NCI-H1417 treated with DMSO at 0.1 percent for 48 hours (cell line): ENCODE data around the gene DCLRE1A.

ENCODE experiments used
- DNase-seq: peaks from one replicate; lab custom pipeline; 2025; lab: John Stamatoyannopoulos, UW

The DCLRE1A gene

GRCh38 chr10:113854013-113854760, at the start of gene DCLRE1A, which contains the start of gene NHLRC2:
TSS of gene DCLRE1A (minus strand) at chr10:113854082. CDS start at chr10:113853182, 900 bp downstream.
TSS of gene NHLRC2 (plus strand) at chr10:113854661. CDS start at chr10:113854873, 212 bp downstream.
- peak; percentile 19 for DNase-seq

GRCh38 chr10:113899952-113900598, 46.2 kb upstream of the DCLRE1A start:
- DNase-seq: no peak

DNA sequence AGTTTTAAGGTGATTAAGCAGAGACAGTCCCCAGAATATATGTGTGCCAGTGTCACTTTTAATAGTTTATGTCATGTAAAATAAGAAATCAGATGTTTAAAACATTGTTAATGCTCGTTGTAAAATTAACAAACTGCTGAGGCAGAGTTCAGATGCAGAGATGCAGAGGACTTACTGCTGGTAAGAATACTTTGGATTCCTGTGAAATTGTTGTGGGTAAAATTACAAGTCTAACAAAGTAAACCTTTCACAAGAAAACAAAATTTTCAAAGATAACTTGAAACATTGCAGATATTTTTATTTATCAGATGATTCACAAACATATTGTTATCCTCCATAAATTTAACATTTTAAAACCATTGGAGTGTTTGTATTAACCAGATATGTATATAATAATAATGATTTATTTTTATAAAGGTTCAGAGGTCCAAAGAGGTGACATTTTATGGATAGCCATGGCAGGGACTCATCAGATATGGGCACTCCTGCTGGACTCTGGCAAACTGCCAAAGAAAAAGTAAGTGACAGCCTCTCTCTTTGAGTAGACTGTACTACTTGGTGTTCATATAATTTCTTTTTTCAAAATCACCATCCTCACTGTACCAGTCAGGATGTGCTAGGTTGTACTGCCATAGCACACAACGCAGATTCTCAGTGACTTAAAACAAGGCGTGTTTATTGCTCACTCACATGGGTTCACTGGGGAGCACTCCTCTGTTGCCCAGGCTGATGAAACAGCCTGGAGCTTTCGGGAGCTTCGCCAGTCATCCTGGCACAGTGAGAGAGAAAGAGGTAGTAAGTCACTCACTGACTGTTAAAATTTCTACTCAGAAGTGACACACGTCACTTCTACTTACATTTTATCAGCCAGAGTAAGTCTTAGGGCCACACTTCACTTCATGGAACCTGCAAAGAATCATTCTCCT, 44.1 kb upstream of the DCLRE1A start:
- DNase-seq: no peak

GRCh38 chr10:113895018-113895417, 41.1 kb upstream of the DCLRE1A start:
- DNase-seq: no peak

- DNase-seq: no peak
These were observed 40.7 kb upstream of the DCLRE1A start for GRCh38 chr10:113894581-113894980.

DNA sequence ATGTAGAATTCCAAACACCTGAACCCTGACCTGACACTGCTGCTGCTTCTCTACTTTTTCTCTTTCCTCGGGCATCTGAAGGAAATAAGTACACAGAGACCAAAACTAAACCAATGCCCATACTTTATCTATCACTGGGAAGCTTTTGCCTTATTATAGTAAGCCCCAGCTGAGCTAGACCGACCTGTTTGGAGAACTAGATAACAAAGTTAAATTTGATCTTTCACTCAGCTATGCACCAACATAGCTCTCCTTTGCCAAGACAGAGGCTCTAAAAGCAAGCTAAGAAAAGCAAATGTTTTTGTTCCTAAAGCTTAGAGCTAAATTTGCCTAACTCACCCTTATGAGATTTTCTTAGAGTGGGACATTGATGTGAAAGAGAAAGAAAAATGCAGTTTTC, 39.7 kb upstream of the DCLRE1A start:
- no peak for DNase-seq

DNA sequence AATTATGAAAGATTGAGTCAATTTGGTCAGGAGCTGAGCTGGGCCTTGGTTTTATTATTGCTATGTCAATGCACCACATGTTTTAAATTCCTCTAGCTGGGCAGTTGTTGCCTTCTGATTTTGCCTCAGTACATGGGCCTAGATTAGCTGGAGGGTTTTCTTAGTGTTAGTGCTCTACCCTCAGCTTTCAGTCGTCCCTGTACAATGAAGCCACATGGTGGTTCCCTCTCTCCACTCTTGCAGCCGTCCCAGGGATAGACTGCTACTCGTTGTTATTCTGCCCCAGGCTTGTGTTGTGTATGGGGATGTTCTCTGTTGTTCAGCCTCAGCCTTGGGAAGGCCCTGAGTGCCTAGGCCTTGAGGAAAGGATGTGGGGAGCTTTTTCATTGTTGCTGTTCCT, 37.6 kb upstream of the DCLRE1A start:
- no peak for DNase-seq

- DNase-seq: no peak
These were observed 36.9 kb upstream of the DCLRE1A start for GRCh38 chr10:113890769-113891168.

DNA sequence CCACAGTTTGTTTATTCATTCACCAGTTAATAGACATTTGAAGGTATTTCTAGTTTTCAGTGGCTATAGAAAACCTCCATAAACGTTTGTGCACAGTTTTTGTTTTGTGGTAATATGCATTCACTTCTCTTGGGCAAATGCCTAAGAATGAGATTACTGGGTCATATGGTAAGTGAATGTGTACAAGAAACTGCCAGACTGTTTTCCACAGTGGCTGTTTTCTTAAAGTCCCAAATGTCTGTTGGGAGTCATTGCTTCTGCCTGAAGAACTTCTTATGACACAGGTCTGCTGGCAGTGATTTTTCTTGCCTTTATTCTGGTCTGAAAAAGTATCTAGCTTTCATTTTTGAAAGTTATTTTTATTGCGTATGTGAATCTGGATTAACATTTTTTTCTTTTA, 36.0 kb upstream of the DCLRE1A start:
- DNase-seq: no peak

GRCh38 chr10:113882240-113882639, 28.4 kb upstream of the DCLRE1A start:
- DNase-seq: no peak

- DNase-seq: no peak
These were observed 26.4 kb upstream of the DCLRE1A start for GRCh38 chr10:113880236-113880635.

GRCh38 chr10:113879691-113880090, 25.8 kb upstream of the DCLRE1A start:
- no peak for DNase-seq

DNA sequence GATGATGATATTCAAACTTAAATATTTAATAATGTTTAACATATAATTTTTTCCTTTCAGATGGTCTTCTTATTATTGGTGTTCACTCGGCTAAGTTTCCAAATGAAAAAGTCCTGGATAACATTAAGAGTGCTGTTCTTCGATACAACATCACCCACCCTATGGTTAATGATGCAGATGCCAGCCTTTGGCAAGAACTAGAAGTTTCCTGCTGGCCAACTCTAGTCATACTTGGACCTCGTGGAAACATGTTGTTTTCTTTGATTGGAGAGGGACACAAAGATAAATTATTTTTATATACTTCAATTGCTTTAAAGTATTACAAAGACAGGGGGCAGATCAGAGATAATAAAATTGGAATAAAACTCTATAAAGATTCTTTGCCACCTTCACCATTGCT, 22.6 kb upstream of the DCLRE1A start:
- DNase-seq: no peak

DNA sequence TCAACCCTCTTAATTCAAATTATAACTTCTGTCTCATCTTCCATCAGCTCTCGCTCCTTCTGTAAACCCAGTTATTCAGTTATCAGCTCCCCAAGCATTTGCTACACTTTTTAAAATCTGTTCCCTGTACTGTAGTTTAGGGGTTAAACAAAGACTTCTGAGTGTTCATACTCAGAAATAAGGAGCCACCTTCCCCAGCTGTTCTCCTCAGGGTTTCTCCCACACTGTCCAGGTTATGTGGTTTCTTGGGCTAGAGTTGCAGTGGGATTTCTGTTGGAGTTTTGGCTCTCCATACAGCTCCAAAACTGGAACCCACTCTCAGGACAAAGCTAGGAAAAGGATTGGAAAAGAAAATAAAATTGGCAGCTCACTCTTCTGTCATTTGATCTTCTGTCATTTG, 21.3 kb upstream of the DCLRE1A start:
- DNase-seq: no peak

DNA sequence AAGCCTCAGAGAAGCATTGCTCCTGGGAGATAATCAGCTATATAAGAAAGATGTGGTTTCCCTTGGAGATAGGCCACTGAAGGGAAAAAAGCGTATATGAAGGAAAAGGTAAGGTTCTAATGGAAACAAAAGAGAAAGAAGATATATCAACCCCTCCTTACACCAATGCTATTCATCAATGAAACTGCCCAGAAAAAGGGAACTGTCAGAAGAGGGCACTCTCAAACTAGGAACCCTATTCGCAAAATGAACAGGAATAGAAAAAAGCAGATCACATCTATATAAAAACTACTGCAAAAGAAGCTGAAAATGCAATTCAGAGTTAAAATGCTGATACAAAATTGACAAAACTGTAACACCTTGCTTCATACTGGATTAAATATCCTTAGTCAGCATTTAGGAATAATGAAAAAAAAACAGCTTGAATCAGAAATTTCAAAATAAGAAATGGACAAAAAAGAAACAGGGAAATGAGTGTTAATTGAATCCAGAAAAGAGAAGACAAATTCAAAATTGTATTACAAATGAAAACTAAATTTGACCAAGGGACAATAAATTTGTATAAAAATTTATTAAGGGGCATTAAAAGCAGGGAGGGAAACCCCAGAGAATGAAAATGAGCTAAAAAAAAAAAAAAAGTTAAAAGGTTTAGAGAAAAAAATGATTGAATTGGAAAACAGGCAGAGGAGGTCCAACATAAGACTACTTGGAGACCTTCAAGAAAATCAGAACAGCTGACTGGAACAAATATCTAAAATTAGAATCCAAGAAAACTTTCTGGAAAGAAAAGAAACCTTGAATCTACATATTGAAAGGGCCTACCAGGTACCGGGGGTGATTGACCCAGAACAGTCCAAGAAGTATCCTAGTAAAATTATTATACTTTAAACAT, 18.5 kb upstream of the DCLRE1A start:
- DNase-seq: no peak

- DNase-seq: no peak
These were observed 15.9 kb upstream of the DCLRE1A start for GRCh38 chr10:113869789-113870188.

- DNase-seq: no peak
These were observed 14.0 kb upstream of the DCLRE1A start for GRCh38 chr10:113867904-113868303.

- no peak for DNase-seq
These were observed 12.9 kb upstream of the DCLRE1A start for GRCh38 chr10:113866551-113867394.

GRCh38 chr10:113865901-113866300, 12.0 kb upstream of the DCLRE1A start:
- no peak for DNase-seq

DNA sequence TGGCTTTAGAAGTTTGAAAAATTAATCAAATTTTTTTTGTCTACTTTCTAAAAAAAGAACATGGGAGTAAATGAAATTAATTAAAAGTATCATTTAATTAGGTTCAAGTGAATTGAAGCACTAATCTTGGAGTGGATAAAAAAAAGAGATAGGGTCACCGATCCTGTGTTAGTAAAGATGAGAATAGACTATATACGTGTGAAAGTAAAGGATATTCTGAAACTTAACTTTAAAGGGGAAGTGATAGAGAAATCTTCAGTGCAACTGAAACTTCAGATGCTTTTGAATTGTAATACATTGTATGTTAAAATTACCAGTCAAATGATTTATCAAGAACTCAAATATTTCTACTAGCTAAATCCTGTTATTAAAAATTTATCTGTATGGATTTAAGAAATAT, 5.4 kb upstream of the DCLRE1A start:
- no peak for DNase-seq

- DNase-seq: no peak
These were observed 4.7 kb upstream of the DCLRE1A start for GRCh38 chr10:113858541-113858940.
